ENCODE data around the gene CPNE5.

GRCh38 chr6:36798852-36799251 lies 40.4 kb downstream of the CPNE5 start:
- TF ChIP-seq POLR2A (IDR thresholded peaks at IDR 0.05): no peak
- no peak for TF ChIP-seq CTCF (IDR thresholded peaks at IDR 0.05)
- TF ChIP-seq POLR2AphosphoS5 (IDR thresholded peaks at IDR 0.05; ENCODE audit: insufficient read depth in 1 of 2, low read depth in 1 of 2): no peak

Data from vagina (tissue), 2 donors.